SK-N-SH (cell line): ENCODE results near the gene PXMP2. TPM values are rescaled to one million over a fixed set of nuclear protein-coding genes. Genes with fewer than 3 reads are reported as not detected.

ENCODE experiments used
- CTCF ChIA-PET: fragments of 300-600, 350-600 bp; formaldehyde crosslinking; extraction: SDS; loops from one replicate; lab custom pipeline; 2021; lab: Yijun Ruan, JAX
- POLR2A ChIA-PET: fragments of 350-600 bp; sonication (Branson Sonifier 250); formaldehyde crosslinking; extraction: SDS; loops from one replicate; lab custom pipeline; 2020; ENCODE audit warnings: antibody characterized with exemption, inconsistent platforms; lab: Yijun Ruan, JAX
- DNase-seq: peaks from one replicate; pipeline ENCODE4 v3.0.0; 2012
- H2AFZ ChIP-seq: fragments of 200-600 bp; sonication (generic); 2 replicates; pipeline ENCODE4 v1.8.1; 2016; ENCODE audit warnings: antibody characterized with exemption, mild to moderate bottlenecking, low read depth
- H3F3A ChIP-seq: fragments of 200-600 bp; sonication (generic); replicated peaks from 2 replicates; pipeline ENCODE3; 2016; ENCODE audit warnings: antibody characterized with exemption, mild to moderate bottlenecking; ENCODE audit not compliant: insufficient read depth
- H3K27ac ChIP-seq, 2 experiments: fragments of 200-500 bp in 1 of 2; fragments of 200-600 bp in 1 of 2; sonication (Bioruptor generic) in 1 of 2; sonication (generic), shearing (Covaris generic) in 1 of 2; 2 replicates each; pipeline versions ENCODE4 v1.5.1 to v1.6.1; 2014 to 2016; ENCODE audit warnings: low read depth in 2 of 2, inconsistent platforms in 1 of 2, low read length in 1 of 2, mild to moderate bottlenecking in 1 of 2, mixed read lengths in 1 of 2
- H3K27me3 ChIP-seq: fragments of 200-600 bp; sonication (generic), shearing (Covaris generic); 2 replicates; pipeline ENCODE4 v1.6.1; 2016; ENCODE audit warnings: mixed run types; ENCODE audit not compliant: insufficient read depth
- H3K36me3 ChIP-seq, 2 experiments: fragments of 200-500 bp in 1 of 2; fragments of 200-600 bp in 1 of 2; sonication (Bioruptor generic) in 1 of 2; sonication (generic) in 1 of 2; replicated peaks in 1 of 2; 2 replicates each; pipeline versions ENCODE3 to v1.5.1; 2014 to 2016; ENCODE audit warnings: low read length in 1 of 2, mild to moderate bottlenecking in 1 of 2; ENCODE audit not compliant: insufficient read depth in 2 of 2, control insufficient read depth in 1 of 2
- H3K4me1 ChIP-seq, 2 experiments: fragments of 200-500 bp in 1 of 2; fragments of 200-600 bp in 1 of 2; sonication (Bioruptor generic) in 1 of 2; sonication (generic), shearing (Covaris generic) in 1 of 2; 2 replicates each; pipeline versions ENCODE4 v1.5.1 to v1.6.1; 2014 to 2016; ENCODE audit warnings: low read depth in 1 of 2, low read length in 1 of 2, mixed run types in 1 of 2; ENCODE audit not compliant: insufficient read depth in 2 of 2, control insufficient read depth in 1 of 2
- H3K4me2 ChIP-seq: fragments of 200-600 bp; sonication (generic), shearing (Covaris generic); 2 replicates; pipeline ENCODE4 v1.6.1; 2017; ENCODE audit warnings: mixed run types
- H3K4me3 ChIP-seq, 2 experiments: fragments of 200-500 bp in 1 of 2; fragments of 200-600 bp in 1 of 2; sonication (Bioruptor generic) in 1 of 2; sonication (generic), shearing (Covaris generic) in 1 of 2; 2 replicates each; pipeline versions ENCODE4 v1.5.1 to v1.8.1; 2014 to 2016; ENCODE audit warnings: low read depth in 2 of 2, inconsistent platforms in 1 of 2, low read length in 1 of 2, mild to moderate bottlenecking in 1 of 2, mixed read lengths in 1 of 2, moderate library complexity in 1 of 2
- H3K79me2 ChIP-seq: fragments of 200-600 bp; sonication (generic); 2 replicates; pipeline ENCODE4 v1.8.1; 2017; ENCODE audit warnings: mild to moderate bottlenecking; ENCODE audit not compliant: insufficient read depth
- H3K9ac ChIP-seq: fragments of 200-600 bp; sonication (generic); 2 replicates; pipeline ENCODE4 v1.6.1; 2017; ENCODE audit warnings: mixed run types
- H3K9me2 ChIP-seq: fragments of 200-600 bp; sonication (generic); 2 replicates; pipeline ENCODE4 v1.6.1; 2017; ENCODE audit warnings: mixed run types
- H3K9me3 ChIP-seq: fragments of 200-600 bp; sonication (generic); 2 replicates; pipeline ENCODE4 v1.6.1; 2017; ENCODE audit warnings: mixed run types, mild to moderate bottlenecking, moderate library complexity
- H4K20me1 ChIP-seq: fragments of 200-600 bp; sonication (generic); 2 replicates; pipeline ENCODE4 v1.6.1; 2017; ENCODE audit warnings: mild to moderate bottlenecking, mixed run types; ENCODE audit not compliant: insufficient read depth
- CHD2 ChIP-seq: fragments of 150-350 bp; IDR thresholded peaks from 2 replicates; pipeline ENCODE4 v1.6.1; 2018; ENCODE audit warnings: low read length; ENCODE audit not compliant: partially characterized antibody
- ELF1 ChIP-seq: IDR thresholded peaks from 2 replicates; pipeline ENCODE4 v1.4.0; 2012
- EP300 ChIP-seq, 2 experiments: IDR thresholded peaks; 2 replicates each; pipeline versions ENCODE4 v1.4.0 to v1.6.1; 2012; ENCODE audit warnings: borderline replicate concordance in 1 of 2, low read depth in 1 of 2, low read length in 1 of 2
- EZH2phosphoT487 ChIP-seq: fragments of 200-600 bp; sonication (generic); IDR thresholded peaks from 2 replicates; pipeline ENCODE4 v1.6.1; 2017; ENCODE audit warnings: low read depth, mixed run types, mild to moderate bottlenecking, antibody characterized with exemption, moderate library complexity, borderline replicate concordance
- FOSL2 ChIP-seq: IDR thresholded peaks from 2 replicates; pipeline ENCODE4 v1.4.0; 2012; ENCODE audit warnings: low read depth, mild to moderate bottlenecking, moderate library complexity, borderline replicate concordance
- FOXJ3 ChIP-seq: sonication (generic); formaldehyde crosslinking; IDR thresholded peaks from 2 replicates; pipeline ENCODE4 v1.5.1; 2020; ENCODE audit warnings: mild to moderate bottlenecking, missing genetic modification reagents
- FOXM1 ChIP-seq: IDR thresholded peaks from 2 replicates; pipeline ENCODE4 v1.4.0; 2012; ENCODE audit warnings: low read depth, mild to moderate bottlenecking
- GABPA ChIP-seq: IDR thresholded peaks from 2 replicates; pipeline ENCODE4 v1.4.0; 2012; ENCODE audit warnings: low read depth, mild to moderate bottlenecking
- GATA2 ChIP-seq: sonication (generic); formaldehyde crosslinking; IDR thresholded peaks from 2 replicates; pipeline ENCODE4 v1.5.0; 2020; ENCODE audit warnings: mild to moderate bottlenecking, missing genetic modification reagents
- JUND ChIP-seq: IDR thresholded peaks from 2 replicates; pipeline ENCODE4 v1.4.0; 2012
- MXI1 ChIP-seq: IDR thresholded peaks from 2 replicates; pipeline ENCODE4 v1.6.1; 2012; ENCODE audit warnings: mild to moderate bottlenecking, low read depth, low read length, improper control_type of control experiment
- NFIC ChIP-seq: IDR thresholded peaks from 2 replicates; pipeline ENCODE4 v1.4.0; 2012; ENCODE audit warnings: borderline replicate concordance
- RFX5 ChIP-seq: IDR thresholded peaks from 2 replicates; pipeline ENCODE4 v1.6.1; 2012; ENCODE audit warnings: mild to moderate bottlenecking, improper control_type of control experiment, low read length
- SIN3A ChIP-seq: IDR thresholded peaks from 2 replicates; pipeline ENCODE4 v1.6.1; 2012; ENCODE audit warnings: low read depth, mild to moderate bottlenecking, low read length, moderate library complexity, borderline replicate concordance
- TAF1 ChIP-seq: IDR thresholded peaks from 2 replicates; pipeline ENCODE4 v1.6.1; 2012; ENCODE audit warnings: low read depth, mild to moderate bottlenecking, low read length, moderate library complexity, borderline replicate concordance
- TCF12 ChIP-seq: IDR thresholded peaks from 2 replicates; pipeline ENCODE4 v1.4.0; 2012
- TEAD4 ChIP-seq: IDR thresholded peaks from 2 replicates; pipeline ENCODE4 v1.4.0; 2012; ENCODE audit warnings: mild to moderate bottlenecking, borderline replicate concordance; ENCODE audit not compliant: insufficient read depth
- YY1 ChIP-seq: IDR thresholded peaks from 2 replicates; pipeline ENCODE4 v1.4.0; 2012; ENCODE audit warnings: low read depth, mild to moderate bottlenecking
- ZBTB33 ChIP-seq: IDR thresholded peaks from 2 replicates; pipeline ENCODE4 v1.4.0; 2012; ENCODE audit warnings: low read depth, borderline replicate concordance
- WGBS: methylation state at CpG from one replicate; pipeline ENCODE4 v1.1.6; 2017; ENCODE audit warnings: low lambda C conversion rate; 5-methylcytosine and 5-hydroxymethylcytosine counted together
- polyA plus RNA-seq, 3 experiments: library from polyadenylated mRNA; depleted of rRNA; stranded (reverse); fragments of >200 nt; gene quantifications; 2 replicates each; pipeline ENCODE4 v1.2.3, GENCODE V29; 2012
- TF ChIP-seq, protein P1 (sequence below): IDR thresholded peaks from 2 replicates; pipeline ENCODE4; 2012
- TF ChIP-seq, protein P2 (sequence below): fragments of 200-600 bp; sonication (generic); IDR thresholded peaks from 2 replicates; pipeline ENCODE4 v1.6.1; 2017; ENCODE audit warnings: antibody characterized with exemption, mild to moderate bottlenecking, moderate library complexity
- TF ChIP-seq, protein P3 (sequence below): fragments of 150-350 bp; IDR thresholded peaks from 2 replicates; pipeline ENCODE4 v1.6.1; 2016; ENCODE audit warnings: mild to moderate bottlenecking, low read depth, low read length

PXMP2 gene
- polyA plus RNA-seq, 1 of the 3 experiments (the other 2 are of a cell fraction), result 35.8 TPM

DNA sequence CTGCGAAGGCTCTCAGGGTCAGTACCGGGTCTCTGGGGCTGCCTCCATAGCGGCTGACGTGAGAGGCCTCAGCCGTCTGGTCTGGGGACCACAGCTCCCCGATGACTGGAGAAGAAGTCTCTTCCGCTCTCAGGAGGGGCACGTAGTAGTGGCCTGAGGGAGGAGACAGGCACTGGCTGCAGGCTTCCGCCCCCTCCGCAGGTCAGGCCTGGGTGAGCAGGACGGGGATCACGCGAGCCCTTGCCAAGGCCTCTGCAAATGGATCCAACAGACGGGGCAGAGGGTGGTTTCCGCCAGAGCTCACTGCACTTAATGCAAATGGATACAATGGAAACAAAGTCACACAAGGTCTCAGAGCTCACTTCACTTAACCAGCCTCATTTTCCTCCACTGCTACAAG, 49.5 kb downstream of the PXMP2 start:
- no peak overlapping the region for H2AFZ ChIP-seq
- ChIA-PET CTCF (no interaction called here), POLR2A (no interaction called here)
- H3F3A ChIP-seq, result peaks cover 14% of the 10 kb centered on the region
- WGBS, result over 99% methylated on average over 8 of the region's 15 CpGs
- H3K4me3 ChIP-seq, result no peak overlapping the region
- H3K9me3 ChIP-seq, result no peaks in the 10 kb centered on the region
- TF ChIP-seq SIN3A, result no peak
- TF ChIP-seq, protein P1, sequence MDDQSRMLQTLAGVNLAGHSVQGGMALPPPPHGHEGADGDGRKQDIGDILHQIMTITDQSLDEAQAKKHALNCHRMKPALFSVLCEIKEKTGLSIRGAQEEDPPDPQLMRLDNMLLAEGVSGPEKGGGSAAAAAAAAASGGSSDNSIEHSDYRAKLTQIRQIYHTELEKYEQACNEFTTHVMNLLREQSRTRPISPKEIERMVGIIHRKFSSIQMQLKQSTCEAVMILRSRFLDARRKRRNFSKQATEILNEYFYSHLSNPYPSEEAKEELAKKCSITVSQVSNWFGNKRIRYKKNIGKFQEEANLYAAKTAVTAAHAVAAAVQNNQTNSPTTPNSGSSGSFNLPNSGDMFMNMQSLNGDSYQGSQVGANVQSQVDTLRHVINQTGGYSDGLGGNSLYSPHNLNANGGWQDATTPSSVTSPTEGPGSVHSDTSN, result no peak
- no peak for TF ChIP-seq JUND
- TF ChIP-seq TEAD4, result no peak
- no peak for TF ChIP-seq GATA2
- TF ChIP-seq TAF1, result no peak
- TF ChIP-seq RFX5, result no peak
- TF ChIP-seq YY1, result no peak
- no peak for TF ChIP-seq FOXM1
- no peak for TF ChIP-seq FOXJ3 (CRISPR knock-in tag)
- TF ChIP-seq, protein P2, sequence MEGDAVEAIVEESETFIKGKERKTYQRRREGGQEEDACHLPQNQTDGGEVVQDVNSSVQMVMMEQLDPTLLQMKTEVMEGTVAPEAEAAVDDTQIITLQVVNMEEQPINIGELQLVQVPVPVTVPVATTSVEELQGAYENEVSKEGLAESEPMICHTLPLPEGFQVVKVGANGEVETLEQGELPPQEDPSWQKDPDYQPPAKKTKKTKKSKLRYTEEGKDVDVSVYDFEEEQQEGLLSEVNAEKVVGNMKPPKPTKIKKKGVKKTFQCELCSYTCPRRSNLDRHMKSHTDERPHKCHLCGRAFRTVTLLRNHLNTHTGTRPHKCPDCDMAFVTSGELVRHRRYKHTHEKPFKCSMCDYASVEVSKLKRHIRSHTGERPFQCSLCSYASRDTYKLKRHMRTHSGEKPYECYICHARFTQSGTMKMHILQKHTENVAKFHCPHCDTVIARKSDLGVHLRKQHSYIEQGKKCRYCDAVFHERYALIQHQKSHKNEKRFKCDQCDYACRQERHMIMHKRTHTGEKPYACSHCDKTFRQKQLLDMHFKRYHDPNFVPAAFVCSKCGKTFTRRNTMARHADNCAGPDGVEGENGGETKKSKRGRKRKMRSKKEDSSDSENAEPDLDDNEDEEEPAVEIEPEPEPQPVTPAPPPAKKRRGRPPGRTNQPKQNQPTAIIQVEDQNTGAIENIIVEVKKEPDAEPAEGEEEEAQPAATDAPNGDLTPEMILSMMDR, result no peak
- no peak for TF ChIP-seq TCF12
- TF ChIP-seq EP300 (IDR thresholded peaks at IDR 0.05; ENCODE audit: borderline replicate concordance in 1 of 2, low read depth in 1 of 2, low read length in 1 of 2), result no peak
- TF ChIP-seq CHD2, result no peak
- H3K36me3 ChIP-seq, result peaks cover 49 to 76% of the 10 kb centered on the region in 2 experiments
- no peak overlapping the region for H3K27ac ChIP-seq
- no peak overlapping the region for H3K9ac ChIP-seq
- no peaks in the 10 kb centered on the region for H3K27me3 ChIP-seq
- H3K4me2 ChIP-seq, result no peak overlapping the region
- DNase-seq, result no peak
- peaks cover 0 to 4% of the 10 kb centered on the region in 2 experiments; a peak in 1 of 4 replicates for H3K4me1 ChIP-seq
- H3K9me2 ChIP-seq, result no peaks in the 10 kb centered on the region
- H4K20me1 ChIP-seq, result peaks cover 5% of the 10 kb centered on the region; the same call in 1 of the 2 replicates
- peaks cover 31% of the 10 kb centered on the region; the same call in 1 of the 2 replicates for H3K79me2 ChIP-seq

GRCh38 chr12:132739600-132740312, 52.4 kb downstream of the PXMP2 start:
- peaks cover 46 to 76% of the 10 kb centered on the region in 2 experiments for H3K36me3 ChIP-seq
- TF ChIP-seq GABPA, result no peak
- TF ChIP-seq FOSL2, result no peak
- TF ChIP-seq MXI1, result no peak
- TF ChIP-seq FOXJ3 (CRISPR knock-in tag), result no peak
- no peak for TF ChIP-seq NFIC
- TF ChIP-seq EZH2phosphoT487, result no peak
- TF ChIP-seq TCF12, result no peak
- TF ChIP-seq YY1, result no peak
- TF ChIP-seq TEAD4, result no peak
- TF ChIP-seq ZBTB33, result no peak
- TF ChIP-seq CHD2, result no peak
- TF ChIP-seq SIN3A, result no peak
- TF ChIP-seq, protein P3, sequence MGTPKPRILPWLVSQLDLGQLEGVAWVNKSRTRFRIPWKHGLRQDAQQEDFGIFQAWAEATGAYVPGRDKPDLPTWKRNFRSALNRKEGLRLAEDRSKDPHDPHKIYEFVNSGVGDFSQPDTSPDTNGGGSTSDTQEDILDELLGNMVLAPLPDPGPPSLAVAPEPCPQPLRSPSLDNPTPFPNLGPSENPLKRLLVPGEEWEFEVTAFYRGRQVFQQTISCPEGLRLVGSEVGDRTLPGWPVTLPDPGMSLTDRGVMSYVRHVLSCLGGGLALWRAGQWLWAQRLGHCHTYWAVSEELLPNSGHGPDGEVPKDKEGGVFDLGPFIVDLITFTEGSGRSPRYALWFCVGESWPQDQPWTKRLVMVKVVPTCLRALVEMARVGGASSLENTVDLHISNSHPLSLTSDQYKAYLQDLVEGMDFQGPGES, result no peak
- no peak for TF ChIP-seq ELF1

More at GRCh38 chr12:132739600-132740312, 52.4 kb downstream of the PXMP2 start:
- H3K4me3 ChIP-seq, result no peak overlapping the region
- H3K27ac ChIP-seq, result no peak overlapping the region
- CTCF ChIA-PET, result no interaction called here
- H3K27me3 ChIP-seq, result no peaks in the 10 kb centered on the region
- no peak overlapping the region for H3K4me2 ChIP-seq
- H3F3A ChIP-seq, result peaks cover 13% of the 10 kb centered on the region
- DNase-seq, result no peak
- peaks cover 57% of the 10 kb centered on the region for H3K79me2 ChIP-seq
- no peak overlapping the region for H3K9ac ChIP-seq
- peaks cover 29% of the 10 kb centered on the region; the same call in 1 of the 2 replicates for H4K20me1 ChIP-seq
- no peaks in the 10 kb centered on the region for H3K9me3 ChIP-seq
- H2AFZ ChIP-seq, result no peak overlapping the region
- 94% methylated on average over 17 of the region's 19 CpGs for WGBS
- POLR2A ChIA-PET, result interaction anchor here (1.2 kb wide), 1 partner anchor 11 kb away, joined by 3 read pairs; no protein-coding TSS in a partner anchor
- peaks cover 0 to under 1% of the 10 kb centered on the region in 2 experiments; a peak in 1 of 4 replicates for H3K4me1 ChIP-seq
- no peaks in the 10 kb centered on the region for H3K9me2 ChIP-seq
